ENCODE data around the gene DCXR.

Gene DCXR

DNA sequence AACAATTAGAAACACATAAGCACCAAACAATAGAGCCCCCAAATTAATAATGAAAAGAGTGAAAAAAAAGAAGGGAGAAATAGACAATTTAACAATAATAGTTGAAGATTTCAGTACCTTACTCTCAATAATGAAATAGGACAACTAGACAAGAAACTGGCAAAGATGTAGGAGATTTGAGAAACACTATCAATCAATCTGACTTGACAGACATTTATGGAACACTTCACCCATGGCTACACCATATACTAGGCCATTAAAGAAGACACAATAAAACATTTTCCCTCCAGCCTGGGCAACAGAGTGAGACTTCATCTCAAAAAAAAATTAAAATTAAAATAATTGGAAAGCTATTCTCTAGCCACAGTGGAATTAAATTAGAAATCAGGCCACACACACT is 33.1 kb upstream of the DCXR start:
- no peak for DNase-seq

DNA sequence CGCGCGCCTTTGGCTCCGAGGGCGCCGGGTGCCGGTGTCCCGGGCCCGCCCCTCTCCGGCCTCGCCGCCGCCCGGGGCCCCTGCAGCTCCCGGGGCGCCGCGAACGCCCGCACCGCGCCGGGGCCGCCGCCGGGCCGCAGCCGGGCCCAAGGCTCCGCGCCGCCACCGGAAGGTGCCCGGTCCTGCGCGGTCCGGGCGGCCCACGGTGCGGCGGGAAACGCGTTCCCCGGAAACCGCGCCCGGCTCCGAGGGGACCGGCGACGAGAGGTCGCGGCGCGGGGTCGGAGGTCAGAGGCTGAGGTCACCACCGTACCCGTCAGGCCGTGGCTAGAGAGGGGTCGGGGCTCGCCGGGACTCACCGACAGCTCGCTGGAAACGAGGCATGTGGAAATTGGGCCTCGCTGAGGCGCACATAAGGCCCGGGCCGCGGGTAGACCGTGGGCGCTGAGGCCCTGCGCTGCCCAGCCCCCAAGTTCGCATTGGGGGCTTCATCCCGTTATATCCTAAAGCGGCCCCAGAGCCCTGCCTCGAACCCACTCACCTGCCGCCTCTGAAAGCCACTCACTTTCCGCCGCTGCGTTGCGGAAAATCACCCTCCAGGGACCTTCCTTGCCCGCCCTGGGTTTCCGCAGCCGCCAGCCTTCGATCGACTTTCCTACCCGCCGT is 28.3 kb upstream of the DCXR start, which contains the start of gene DUS1L:
Gene DUS1L (minus strand): TSS at position 167 of the 666 bp plus-strand sequence. CDS start 745 bp downstream, outside the sequence.
- DNase-seq: peak; percentile 78

DNA sequence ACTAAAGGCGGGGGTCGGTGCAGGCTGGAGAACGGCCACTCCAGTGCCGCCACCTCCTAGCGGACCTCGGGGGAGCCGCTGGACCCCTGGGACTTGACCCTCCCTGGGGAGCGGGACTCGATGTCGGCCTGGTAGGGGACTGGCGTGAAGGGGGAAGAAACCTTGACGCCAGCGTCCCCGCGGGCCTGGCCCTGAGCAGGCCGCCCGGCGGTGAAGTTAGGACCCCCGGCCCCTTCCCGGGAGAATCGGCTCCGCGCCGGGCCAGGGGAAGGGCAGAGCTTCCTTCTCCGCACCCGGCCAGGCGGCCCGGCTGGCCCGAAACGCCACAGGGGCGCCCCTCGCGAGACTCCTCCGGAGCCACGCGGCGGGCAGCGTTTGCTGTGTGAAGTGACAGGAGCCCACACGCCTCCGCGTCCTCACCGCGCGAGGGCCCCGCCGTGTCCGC is 27.7 kb upstream of the DCXR start:
- DNase-seq: peak; percentile 52

DNA sequence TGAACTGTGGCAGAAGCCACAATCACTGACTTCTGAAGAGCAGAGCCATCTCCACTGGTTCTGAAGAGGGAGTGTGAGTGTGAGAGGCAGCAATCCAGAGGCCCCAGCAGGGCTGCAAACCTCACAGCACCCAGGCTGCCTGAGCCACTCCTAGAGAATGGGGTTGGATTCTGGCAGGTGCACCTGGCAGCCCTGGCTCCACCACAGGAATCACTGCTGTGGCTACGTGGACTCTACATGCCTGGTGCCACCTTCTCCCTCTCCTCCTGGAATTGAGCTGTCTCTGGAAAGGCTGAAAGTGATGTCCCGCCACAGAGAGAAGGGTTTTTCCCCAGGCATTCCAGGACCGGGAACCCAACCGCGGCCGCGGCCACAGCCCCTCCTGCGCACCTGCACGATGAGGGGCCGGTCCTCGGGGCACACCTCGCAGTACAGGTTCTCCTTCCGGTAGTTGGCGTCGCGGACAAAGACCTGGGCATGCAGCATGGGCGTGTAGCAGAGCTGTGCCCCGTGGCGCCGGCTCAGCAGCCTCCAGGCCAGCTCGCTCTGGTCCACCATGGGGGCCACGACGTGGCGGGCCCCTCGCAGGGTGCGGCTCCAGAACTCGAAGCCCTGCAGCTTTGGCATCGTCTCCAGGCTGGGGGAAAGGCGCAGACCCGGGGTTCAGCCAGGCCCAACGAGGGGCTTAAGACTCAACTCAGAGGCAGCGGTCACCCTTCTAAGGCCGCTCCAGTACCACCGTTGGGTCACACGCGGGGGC is 27.1 kb upstream of the DCXR start:
- no peak for DNase-seq

DNA sequence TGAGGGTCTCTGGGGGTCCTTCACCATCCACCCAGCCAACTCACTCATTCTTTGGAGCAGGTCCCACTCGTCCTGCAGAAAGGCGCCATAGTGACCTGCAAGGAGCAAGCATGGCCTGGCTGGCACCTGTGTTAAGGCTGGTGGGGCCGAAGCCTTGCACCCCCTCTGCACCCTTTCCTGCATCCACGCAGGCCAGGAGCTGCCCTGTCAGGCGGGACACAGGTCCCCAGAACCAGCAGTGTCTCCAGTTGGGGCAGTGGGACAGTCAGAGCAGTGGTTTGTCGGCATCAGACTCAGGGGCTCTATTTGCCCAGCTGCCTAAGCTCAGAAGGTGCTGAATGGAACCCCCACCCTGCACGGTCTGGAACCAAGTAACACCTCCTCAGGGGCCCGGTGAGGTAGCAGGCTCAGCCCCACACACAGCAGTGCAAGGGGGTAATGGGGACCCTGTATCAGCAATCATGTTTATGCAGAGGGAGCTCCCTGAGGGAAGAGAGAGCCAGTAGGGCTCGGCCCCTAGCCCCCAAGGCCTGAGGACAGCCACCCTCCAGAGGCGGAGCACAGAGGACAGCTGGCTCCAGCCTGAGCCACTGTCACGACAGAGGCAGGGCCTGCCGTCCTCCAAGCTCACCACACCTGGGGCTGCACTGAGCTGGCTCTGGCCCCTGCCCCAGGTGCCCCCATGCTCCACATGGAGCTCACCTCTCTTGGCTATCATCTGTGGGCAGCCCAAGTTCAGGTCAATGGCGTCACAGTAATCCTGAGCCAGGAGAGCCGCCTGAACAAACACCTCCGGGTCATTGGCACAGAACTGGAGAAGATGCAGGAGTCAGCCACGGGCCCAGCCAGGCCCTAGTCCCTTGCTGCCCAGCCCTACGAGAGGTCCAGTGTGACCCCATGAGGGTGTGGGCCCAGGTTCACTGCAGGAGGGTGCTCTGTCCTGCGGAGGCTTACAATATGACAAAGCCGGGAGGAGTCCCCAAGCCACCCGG is 26.2 kb upstream of the DCXR start:
- no peak for DNase-seq

DNA sequence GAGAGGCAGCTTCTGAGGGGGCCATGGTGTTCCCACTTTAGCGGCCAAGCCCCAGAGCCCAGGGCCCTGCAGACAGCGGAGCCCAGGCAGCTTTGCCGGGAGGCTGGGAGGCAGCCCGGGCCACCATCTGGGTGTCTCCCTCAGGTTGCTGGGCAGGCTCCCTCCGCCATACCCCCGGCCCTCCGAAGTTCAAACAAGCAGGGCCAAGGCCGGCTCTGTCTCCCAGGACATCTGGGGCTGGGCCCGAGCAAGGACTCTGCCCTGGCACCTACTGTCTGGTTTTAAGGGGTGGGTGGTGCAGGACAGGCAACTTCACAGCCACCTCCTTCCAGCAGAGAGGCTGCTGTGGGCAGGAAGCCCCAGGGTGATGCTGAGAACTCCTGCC is 25.5 kb upstream of the DCXR start:
- no peak for DNase-seq

DNA sequence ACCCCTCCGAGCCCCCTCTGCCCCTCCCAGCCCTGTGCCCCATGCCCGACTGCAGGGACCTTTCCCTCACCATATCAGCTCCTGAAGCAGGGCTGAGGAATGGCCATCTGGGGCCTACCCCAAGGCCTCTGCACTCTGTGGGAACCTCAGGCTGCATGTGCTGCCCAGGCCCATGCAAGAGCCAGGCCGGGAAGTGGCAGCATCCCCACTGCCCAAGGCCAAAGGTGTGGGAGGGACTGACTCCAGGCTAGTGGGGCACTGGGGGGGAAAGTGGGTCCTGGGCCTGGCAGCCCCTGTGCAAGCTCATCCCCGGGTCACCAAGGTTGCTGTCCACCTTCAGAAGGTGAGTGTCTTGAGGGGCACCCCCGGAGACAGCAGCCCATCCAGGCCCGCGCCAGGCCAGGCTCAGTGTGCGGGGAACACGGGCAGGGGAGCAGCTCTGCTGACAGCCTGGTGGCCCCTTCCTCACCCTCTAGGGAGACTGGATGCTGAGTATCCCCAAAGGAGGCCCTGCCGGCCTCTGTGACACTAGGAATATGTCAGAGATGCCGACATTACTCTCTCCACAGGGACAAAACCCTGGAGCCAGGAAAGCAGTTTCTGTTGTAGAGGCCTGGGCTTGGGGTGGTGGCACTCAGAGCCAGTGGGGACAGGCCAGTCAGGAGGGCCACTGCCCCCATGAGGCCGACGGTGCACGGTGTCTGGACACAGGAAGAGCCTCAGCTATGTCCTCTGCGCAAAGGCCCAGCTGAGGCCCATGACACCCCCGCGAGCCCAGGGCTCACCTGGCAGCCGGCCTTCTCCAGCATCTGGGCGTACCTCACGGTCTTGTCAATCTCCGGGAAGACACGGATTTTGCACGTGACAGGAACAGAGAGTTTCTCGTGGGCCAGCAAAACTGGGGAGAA is 24.8 kb upstream of the DCXR start:
- DNase-seq: no peak

DNA sequence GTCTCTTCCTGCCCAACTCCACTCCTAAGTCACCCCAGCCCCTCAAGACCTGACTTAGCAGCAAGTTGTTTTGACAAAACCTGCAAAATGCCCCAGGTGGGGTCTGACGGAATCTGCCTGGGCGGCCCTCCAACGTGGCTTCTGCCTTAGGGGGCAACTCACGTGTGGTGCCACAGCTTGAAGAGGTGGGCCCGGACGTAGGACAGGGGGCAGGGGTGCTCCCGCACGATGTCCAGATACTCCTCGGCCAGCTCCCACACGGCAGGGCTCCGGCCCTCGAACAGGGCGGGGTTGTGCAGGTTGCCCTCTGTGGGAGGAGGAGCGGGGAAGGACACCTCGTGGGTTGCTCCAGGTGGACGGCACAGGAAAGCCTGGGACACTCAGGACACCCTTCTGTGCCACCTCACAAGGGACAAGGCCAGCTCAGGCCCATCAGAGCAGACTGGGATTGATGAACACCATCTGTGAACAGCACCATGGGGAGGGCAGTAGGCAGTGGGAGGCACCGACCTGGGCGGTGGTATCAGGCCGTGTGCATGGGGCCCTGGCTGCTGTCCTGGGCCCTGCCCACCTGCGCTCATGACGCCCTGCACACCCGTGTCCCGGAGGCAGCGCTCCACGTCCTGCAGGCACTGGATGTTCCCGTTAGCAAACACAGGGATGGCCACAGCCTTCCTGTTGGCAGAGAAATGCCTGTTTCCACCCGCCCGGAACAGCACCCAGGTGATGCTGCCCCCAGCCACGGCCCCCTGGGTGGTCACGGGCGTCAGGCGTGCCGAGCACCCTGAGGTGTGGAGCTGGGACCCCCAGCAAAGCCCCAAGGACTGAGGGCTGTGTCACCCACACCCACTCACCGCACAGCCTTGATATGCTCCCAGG is 23.8 kb upstream of the DCXR start:
- no peak for DNase-seq

DNA sequence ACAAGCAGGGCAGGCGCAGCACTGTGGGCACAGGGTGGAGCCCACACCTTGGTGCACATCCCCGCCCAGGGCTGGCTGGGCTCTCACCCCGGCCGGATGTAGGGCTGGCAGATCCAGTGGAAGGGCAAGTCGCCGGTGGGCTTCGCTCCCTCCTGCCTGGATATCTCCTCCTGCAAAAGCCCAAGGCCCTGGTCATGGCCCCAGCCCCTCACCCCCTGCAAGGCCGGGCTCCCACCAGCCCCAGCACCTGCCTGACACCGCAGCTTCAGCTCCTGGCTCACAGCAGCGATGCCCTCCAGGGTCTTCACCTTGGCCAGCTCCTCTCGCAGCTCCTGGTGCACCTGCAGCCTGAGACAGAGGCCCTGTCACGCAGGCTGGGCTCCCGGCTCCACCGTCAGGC is 23.1 kb upstream of the DCXR start:
- DNase-seq: no peak

DNA sequence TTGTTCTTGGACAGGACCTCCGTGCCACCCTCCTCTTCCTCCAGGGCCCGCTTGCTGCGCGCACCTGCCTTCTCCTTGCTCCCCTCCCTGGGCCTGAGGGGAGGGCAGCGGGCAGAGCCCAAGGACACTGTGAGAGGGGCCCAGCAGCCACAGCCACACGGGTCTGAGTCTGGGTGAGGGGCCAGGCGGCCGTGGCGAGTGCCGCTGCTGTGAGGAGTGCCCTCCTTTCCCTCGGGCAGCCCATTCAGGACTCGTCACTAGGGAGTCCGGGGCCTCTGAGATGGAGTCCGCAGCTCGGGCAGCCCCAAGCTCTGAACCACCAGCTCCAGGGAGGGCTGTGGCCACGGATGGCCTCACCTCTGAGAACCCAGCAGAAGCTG is 22.5 kb upstream of the DCXR start:
- DNase-seq: no peak

DNA sequence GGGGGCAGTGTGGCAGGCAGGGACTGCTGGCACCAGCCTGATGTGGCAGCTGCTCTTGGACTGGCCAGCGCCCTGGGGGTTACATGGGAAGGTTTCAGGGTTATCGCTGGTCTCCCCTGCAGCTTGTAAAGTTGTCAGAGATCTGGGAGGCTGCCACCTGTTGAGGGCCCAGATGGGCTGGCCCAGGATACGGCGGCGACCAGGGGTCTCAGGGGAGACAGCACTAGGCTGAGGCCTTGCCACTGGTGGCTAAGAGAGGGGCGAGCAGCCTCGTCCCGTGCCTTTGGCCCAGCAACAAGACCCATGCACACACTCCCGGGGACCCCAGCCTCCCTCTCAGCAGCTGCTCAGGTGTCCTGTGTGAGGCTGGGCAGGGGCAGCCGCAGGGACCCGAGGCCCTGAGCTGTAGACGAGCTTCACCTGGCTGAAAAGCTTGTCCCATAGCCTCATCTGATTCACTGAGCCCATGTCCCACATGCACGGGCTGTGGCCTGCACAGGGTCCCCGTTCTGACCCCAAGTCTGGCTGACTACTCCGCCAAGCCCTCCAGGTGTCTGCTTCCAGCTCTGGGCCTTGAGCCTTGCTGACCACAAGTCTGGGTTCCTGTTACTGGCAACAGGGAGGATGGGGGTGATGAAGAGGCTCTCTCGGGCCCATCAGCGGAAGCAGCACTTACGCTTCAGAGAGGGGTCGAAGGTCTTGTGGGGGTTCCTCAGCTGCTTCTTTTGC is 21.9 kb upstream of the DCXR start:
- no peak for DNase-seq

DNA sequence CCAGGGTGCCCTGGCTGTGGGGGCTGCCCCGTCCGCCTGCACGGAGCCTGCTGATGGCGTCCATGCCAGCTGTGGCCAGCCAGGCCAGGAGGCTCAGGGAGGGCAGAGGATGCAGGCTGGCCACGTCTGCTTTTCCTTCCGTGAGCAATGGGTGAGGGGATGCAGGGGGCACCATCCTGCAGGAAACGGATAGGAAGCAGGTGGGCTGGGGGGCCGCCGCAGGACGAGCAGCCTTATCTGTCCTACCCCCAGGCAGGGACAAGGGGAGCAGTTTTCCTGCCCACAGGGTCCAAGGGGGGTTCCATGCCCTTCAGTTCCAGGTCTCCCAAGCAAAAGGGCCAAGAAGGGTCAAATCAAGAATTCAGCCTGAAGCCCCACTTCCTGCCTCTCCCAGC is 21.4 kb upstream of the DCXR start:
- no peak for DNase-seq

DNA sequence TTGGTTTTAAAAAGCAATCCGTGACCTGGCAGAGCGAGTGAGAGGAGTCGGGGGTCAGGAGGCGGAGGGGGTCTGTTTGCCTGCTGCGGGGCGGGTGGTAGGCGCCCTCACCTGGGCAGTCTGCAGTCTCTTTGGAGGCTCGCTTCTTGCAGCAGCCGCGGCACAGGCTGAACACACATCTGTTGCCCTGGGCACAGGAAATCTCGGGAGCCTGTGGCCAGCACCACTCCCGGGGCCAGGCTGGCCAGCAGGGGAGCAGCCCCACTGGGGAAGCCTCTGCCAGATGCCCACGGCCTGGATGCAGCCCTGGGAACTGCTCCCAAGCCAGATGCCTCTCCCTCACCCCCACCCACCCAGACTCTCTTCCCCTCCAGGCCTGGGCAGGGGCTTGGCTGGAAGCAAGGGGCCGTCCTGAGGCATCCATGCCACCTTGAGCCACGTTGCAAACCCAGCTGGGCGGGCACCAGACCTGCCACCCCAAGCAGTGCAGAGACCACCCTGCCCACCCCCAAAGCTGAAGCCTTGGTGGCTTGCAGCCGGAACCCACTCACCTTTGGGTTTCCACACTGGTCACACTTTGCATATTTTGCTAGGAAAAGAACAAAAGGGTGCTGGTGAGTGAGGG is 20.8 kb upstream of the DCXR start:
- no peak for DNase-seq

DNA sequence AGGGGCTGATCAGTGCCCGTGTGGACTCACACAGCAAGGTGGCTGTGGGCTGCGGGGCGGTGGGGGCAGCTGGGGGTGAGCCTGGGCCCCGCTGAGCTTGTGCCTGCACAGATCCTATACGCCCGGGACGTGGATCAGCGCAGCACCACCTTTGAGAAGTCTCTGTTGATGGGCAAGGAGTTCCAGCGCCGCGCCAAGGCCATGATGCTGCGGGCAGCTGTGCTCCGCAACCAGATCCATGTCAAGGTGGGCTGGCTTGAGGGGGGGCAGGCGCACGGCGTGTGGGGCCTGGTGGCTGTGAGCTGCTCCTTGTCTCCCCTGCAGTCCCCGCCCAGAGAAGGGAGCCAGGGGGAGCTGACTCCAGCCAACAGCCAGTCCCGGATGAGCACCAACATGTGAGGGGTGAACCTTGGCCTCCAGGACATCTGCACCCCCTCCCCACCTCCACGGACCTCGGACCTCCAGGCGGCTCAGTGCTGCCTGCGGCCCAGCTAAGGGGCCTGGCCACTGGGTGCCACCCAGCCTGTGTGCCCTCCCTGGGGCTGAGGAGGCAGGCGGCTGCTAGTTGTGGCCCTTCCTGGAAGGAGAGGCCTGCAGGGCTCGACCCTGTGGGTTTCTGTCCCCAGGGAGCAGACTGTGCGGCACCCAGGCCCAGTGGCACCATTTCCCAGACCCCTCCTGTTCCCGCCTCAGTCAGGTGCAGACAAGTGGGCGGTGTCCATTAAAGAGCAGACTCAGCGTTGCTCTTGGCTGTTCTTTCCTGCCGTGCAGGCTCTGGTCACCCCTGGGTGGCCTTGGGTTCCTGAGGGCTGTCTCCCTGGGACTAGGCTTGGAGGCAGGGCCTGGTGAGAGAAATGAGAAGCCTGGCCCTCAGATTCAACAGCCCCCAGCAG is 19.5 kb upstream of the DCXR start:
- no peak for DNase-seq

DNA sequence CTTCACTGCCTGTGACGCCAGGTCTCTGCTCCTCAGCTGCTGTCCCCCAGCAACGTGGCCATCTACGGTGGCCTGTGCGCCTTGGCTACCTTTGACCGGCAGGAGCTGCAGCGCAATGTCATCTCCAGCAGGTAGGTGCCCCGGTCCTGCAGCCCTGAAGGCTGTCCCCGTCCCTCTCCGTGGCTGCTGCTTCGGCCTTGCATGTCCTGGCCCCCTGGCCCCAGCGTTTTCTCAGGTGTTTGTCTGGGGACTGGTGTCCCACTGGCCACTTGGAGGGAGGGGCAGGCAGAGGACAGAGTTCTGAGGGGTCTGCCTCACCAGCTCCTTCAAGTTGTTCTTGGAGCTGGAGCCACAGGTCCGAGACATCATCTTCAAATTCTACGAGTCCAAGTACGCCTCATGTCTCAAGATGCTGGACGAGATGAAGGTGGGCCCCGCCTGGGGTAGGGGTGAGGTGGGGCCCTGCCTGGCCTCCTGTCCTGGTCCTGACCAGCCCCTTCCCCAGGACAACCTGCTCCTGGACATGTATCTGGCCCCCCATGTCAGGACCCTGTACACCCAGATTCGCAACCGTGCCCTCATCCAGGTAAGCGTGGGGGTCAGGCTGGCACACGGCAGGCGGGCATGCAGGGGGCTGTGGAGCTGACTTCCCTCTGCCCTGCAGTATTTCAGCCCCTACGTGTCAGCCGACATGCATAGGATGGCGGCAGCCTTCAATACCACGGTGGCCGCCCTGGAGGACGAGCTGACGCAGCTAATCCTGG is 18.6 kb upstream of the DCXR start:
- DNase-seq: no peak

DNA sequence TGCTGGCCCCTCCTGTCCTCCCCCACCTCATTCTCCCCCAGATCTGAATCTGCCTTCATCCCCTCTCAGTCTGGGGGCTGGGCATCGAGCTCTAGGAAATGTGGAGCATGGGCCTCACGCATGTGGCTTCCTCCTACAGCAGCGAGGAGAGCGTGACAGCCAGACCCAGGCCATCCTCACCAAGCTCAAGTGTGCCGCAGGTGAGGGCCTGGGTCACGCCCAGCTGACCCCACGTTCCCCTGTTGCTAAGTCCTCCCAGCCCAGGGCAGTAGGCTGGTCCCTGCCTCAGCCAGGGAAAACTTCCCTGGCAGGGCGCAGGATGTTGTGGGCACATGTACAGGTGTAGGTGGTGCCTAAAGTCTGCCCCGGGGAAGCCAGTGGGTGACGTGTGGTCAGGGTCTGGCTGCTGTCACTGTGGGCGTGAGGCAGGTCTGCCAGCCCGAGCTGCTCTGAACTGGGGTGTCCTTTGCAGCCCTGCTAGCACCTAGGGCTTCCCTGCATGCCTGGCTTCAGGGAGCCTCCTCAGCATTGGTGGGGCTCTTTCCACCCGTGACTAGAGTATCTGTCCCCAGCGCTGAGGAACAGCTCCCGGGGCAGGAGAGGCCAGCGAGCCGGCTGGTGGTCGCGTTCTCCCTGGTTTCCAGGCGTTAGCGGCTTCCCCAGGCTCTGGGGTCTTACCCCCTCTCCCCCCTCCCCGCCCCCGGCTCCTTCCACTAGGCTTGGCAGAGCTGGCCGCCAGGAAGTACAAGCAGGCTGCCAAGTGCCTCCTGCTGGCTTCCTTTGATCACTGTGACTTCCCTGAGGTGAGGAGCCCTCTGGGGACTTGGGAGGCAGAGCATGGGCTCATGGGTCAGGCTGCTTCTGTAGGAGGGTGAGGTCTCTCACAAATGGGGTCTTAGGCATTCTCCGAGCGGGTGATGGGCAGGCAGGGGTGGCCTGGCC is 17.8 kb upstream of the DCXR start:
- no peak for DNase-seq
